ENCODE data around the gene PRKACG.
"Not testable (repeated sequence)": the region's sequence is repeated elsewhere in the genome, so short reads cannot be mapped to it uniquely, and the experiment has no call there.

PRKACG gene

DNA sequence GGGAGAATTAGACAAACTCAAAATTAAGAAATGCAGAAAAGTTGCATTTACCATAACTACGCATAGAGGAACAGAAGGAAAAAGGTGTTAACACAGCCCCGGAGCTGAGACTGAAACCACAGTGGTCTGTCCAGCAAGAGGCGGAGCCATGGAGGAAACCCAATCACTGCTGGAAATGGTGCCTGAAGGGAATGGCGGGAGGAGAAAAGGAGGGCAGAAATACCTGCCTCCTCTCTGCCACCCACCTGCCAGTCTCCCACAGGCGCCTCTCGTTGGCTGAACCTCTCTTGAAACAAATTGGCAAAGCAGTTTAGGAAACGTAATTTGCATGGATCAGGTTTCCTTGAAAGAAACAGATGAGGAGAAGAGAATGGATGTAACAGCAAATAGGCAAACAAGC lies 9.7 kb upstream of the PRKACG start:
- no peak for DNase-seq

DNA sequence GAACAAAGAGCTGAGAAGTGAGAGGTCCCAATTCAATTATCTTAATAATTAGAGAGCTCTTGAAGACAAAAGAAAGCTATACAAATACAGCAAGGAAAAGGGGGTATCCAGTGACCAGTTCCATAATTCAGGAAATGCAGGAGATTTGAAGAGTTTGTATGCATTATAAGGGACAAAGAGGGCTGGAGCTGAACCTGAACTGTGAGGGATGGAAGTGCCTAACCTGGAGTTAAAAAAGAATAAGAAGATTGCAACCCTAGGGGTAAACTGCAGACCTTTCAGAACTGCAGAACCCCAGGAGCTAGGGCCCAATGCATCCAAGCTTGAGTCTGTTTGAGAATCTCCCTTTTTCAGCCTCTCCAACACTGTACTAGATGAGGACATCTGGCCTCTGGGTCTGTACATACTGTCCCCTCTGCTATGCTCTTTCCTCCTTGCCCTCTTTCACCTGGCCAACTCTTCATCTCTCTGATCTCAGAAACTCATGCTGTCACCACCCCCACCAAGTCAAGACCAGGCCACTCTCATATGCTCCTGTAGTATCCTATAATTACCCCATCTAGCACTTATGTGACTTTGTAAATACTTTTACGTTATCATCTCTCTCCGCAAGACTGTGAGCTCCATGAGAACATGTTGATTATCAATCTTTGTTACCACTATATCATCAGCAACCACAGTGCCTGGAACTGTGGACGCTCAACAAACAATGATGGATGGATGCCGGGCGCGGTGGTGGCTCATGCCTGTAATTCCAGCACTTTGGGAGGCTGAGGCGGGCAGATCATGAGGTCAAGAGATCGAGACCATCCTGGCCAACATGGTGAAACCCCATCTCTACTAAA lies 6.6 kb upstream of the PRKACG start:
- no peak for DNase-seq

DNA sequence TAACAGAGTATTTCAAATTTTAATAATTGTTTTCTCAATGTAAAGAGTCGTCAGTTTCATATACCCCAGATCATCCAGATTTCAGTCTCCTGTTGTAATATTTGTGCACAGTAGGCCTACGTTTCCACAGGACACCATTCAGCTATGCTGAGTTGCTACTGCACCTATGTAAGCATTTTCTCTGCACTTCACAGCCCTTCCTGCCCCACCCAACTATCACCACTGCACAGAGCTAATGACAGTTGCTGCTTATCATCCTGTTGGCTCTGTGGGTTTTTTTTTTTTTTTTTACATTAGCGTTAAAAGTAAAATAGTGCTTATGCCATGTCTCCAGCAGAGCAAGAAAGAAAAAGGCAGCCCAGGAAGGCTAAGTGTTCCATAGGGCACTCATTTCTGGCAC lies 5.9 kb upstream of the PRKACG start:
- no peak for DNase-seq

DNA sequence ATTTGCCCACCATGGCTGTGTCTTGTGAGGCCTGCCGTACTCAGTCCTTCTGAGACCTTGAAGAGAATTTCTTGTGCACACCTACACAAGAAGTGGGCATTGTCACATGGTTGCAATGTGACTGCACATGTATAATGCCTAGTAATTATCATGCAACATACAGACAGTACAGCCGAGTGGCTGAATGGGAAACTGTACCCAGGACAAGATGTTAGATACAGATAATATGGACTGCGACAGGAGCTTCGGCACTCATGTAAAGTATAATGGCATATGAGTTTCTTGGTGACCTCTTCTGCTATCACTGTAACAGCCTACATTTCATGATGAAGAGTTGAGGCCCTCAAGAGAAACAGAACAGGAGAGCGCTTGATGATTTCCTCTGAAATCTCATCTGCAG lies 4.8 kb upstream of the PRKACG start:
- DNase-seq, result no peak

DNA sequence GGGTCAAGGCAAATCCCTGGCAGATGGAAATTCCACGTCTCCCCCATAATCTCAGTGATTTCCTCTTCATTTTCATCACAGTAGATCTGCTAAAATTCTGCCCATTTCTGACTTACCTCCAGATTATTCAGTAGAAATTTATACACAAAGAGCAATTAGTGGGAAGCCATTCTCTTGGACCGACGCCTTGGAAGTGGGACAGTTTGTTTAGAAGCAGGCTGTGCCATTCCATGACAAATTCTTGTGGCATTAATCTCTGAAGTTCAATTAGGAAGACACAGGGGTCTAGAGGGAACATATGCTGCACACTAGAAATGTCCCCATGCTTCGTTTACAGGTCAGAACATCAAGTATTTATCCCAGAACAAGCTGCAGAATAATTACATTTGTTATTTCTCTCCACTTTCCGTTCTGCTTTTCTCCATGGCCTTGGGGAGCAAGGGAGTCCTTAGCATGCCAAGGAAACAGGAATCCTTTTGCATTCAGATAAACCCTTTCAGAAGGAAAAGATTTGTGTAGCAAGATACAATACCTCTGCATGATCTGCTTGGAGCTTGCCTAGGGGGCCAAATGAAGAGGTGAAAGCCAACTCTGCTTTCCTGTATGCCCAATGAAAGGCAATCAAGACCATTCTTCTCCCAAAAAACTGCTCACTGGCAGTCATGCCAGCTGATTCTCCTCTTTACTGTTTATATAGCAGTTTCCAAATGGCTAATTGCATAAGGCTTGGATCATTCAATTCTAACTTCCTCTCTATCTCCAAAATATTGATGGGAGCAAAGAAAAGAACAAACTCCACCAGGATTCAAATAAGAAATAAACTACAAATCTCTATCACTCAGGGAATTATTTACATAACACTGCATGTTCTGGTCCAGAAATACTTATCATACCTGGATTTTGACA lies 2.5 kb upstream of the PRKACG start:
- DNase-seq, result no peak

DNA sequence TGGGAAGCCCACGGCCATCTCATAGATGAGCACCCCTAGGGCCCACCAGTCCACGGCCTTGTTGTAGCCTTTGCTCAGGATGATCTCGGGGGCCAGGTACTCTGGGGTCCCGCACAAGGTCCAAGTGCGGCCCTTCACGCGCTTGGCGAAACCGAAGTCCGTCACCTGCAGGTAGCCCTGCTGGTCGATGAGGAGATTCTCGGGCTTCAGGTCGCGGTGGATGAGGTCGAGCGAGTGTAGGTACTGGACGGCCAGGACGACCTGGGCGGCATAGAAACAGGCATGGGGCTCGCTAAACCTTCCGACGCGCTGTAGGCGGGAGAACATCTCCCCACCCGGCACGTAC lies 558 bp downstream of the PRKACG start:
- DNase-seq, result no peak

DNA sequence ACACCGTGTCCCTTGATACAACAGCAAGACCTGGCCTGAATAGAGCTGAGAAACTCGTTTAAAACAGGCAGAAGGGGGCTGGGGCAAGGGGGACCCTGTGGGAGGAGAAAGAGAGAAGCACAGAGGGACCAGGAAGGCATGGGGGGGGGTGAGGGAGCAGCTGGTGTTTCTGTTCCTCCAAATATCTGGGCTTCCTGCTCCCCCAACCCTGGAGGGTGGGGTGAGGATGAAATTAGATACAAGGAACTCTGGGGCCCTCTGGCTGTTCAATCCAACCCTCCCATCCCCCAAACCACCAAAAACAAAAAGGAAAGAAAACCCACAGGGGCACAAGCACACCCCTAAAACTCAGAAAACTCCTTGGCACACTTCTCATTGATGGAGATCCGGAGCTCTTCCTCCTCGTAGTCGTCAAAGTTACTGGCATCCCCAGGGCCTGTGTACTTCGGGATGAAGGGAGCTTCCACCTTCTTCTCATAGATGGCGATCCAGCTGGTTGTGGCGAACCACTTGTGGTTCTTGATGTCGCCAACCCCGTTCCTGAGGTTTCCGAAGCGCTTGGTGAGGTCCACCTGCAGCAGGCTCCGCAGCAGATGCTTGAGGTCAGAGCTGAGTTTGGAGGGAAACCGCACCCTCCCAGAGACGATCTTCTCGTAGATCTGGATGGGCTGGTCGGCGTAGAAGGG lies 1.1 kb downstream of the PRKACG start:
- DNase-seq, result no peak

DNA sequence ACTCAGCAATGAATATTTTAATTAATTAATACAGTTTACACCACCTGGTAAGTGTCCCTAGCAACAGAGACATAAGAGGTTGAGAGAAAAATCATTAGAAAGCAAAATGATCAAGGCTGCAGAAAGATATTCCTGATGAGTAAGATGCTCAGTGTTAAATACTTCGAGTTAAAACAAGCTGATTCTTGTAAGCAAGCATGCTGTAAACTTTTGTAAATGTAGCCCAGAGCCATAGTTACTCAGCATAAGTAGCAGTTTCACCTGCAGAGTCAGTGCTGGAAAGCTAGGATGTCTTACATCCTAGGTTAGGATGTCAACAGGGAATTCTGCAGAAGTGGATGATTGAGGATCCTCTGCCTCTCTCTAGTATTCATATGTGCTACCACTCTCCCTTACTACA lies 4.2 kb downstream of the PRKACG start:
- no peak for DNase-seq

DNA sequence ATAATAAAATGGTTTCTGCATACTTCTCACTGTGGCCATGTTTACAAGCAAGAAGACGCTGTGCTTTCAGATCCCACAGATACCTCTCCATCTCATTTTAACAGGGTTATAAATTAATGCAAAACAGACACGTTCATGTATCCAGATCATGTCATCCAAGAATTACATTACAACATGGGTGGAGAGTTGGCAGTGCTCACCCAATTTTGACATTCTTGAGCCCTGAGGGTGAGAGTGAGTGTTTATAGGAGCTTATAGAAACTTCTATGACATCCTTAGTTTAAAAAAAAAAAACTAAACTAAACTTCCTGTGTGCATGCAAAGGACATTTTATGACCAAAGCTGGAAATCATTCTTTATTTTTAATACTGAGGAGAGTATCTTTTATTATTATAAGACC lies 9.1 kb downstream of the PRKACG start:
- DNase-seq, result no peak

DNA sequence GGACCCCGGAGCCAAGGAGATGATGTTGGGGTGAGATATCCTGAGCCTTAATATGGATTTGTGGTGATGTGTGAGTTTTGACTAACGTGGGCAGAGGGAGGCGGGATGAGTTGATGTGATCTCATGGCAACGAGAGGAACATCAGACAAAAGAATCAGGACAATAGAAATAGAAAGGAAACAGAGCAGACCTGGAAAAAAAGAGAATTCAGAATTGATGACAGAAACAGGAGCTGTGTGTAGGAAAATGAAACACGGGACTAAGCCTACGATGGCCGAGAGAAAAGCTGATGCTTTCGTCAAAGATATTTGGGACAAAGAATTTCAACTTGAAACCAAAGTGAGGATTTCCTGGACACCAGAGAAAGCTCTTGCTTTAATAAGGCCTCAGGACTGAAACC lies 10.9 kb downstream of the PRKACG start:
- DNase-seq, result no peak

DNA sequence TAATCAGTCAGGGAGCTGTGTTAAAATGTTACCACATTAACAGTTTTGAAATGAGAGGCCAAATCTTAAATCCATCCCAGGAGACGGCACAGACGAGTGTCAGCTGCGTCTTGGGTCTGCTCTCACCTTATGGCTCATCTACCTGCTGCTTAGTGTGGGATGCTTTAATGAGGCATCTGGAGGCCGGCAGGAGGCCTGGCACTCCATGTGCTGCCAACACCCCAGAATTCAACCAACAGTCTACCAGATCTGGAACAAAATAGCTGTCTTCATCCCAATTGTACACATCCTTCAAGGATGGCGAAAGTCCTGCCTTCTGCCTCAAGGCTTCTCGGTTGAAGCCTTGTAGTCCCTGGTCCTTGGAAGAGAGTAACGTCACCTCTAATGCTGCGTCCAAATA lies 12.0 kb downstream of the PRKACG start:
- no peak for DNase-seq

DNA sequence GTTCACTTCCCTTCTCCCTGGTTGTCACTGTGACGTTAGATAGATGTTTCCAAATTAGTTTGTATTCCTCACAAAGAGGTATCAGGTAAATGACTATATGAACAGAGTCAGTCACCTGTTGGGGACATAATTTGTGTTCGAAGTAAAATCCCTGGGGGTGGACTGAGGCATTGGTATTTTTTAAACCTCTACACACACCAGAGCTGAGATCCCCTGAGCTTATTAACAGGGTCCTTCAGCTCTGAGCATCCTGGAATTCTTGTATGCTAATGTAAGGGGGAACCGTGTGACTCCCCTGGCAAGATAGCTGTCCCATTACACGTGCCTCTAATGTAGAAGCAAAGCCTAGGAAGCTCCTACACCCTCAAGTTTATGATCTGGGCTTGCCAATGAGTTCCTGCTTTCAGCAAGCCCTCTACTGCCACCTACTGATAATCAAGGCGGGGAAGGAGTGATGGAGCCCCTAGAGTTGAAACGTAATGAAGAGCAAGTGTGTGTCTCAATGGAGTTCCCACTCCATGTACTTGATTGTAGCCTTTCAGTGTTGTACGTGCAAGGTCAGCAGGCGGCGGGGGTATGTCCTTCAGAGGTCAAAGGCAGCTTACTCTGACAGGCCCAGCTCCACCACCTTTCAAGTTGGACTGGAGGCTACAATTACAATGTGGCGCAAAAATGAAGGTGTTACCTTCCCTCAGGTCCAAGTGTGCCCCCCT lies 14.4 kb downstream of the PRKACG start:
- DNase-seq, result peak; percentile 87

DNA sequence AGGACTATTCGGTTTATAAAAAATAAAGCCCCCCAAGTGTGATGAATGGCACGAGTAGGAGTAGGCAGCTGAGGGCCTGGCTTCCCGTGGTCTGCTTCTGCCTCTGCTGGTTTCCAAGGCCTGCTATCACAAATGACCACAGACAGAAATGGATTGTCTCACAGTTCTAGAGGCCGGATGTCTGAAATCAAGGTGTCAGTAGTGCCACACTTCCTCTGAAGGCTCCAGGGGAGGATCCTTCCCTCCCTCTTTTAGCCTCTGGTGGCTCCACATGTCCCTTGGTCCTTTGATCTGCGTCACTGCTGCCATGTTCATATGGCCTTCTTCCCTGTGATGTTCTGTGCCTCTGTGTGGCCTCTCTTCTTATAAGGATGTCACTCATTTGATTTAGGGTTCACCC lies 15.1 kb downstream of the PRKACG start:
- no peak for DNase-seq

DNA sequence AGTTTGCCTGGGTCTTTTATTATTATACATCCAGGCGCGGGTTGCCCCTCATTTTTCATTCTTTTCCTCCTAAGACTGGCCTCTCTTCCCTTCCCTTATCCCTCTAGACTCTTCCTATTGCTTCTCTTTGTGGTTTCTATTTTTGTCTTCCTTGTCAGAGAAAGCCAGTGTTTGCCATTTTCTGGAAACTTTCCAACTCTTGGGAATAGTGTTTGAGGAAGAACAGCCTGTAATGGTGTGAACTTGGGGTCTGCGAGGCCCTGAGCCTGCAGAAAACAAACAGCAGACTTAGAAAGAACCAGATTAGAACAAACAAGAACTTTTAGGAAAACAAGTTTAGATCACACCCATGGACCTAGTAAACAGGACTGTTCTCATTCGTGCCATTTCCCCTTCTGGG lies 15.5 kb downstream of the PRKACG start:
- DNase-seq, result no peak

DNA sequence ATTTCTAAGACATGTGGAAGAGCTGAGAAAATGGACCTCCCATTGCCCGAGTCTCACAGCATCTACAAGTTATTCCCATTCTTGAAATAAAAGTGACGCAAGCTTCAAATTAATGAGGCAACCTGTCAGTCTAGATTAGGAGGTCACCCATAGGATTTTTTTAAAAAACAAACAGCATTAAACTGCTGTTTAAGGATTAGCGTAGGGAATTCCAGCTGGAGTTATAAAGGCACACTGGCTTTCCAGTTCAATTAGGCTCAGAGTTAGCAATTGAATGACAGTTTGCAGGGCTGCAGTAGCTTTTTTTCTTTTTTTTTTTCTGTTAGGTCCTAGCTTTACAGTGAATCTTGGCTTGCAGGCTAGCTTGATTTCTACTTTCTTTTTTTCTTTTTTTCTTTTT lies 16.2 kb downstream of the PRKACG start:
- DNase-seq, result peak; percentile 91

DNA sequence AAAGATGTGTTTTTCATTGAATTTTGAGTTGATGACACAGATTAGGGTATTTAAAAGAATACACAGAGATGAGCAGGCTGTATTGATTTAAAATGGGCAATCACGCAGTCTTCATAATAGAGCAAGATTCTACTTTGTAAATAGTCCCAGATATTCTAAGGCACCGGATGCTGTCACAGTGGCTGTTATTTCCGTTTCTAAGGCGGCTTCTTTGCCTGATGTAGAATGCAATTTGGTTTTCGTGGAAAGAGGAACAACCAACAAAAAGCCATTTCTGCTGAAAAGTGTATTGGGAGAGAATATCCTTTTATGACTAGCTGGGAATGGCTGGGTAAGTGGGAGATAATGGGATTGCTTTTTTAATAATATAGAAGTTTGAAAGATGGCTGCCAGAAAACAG lies 17.5 kb downstream of the PRKACG start:
- peak; percentile 70 for DNase-seq

DNA sequence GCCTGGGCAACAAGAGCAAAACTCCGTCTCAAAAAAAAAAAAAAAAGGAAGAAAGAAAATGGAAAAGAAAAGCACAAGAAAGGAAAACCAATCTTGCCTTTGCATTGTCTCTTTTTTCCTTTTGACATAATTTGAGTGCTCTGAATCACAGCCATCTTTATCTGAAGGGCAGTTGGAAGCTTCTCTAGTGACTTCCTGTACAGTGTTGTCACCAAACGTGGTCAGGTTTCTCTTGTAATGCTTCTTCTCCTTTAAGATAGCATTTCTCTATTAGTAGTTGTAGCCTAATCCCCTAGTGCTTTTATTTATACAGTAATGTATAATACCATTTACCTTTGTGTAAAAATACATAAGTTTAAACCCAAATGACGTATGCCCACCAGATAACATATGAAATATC lies 18.1 kb downstream of the PRKACG start:
- DNase-seq, result no peak

DNA sequence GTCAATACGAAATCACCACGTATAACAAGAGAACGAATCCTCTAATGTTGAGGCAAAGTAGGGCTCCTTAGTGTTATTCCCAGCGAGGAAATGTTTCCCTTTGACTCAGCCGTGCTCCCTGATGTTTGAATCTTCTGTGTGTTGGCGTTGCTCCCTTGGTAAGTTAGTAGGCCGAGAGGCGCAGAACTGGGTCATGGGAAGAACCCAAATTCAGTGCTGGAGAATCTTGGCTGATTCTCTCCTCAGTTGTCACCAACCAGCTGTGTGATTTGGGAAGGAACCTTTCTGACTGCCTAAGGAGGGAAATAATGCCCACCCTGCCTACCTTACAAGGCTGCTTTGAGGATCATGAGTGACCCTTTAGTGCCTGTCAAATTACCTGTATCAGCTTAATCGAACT lies 22.5 kb downstream of the PRKACG start:
- no peak for DNase-seq

DNA sequence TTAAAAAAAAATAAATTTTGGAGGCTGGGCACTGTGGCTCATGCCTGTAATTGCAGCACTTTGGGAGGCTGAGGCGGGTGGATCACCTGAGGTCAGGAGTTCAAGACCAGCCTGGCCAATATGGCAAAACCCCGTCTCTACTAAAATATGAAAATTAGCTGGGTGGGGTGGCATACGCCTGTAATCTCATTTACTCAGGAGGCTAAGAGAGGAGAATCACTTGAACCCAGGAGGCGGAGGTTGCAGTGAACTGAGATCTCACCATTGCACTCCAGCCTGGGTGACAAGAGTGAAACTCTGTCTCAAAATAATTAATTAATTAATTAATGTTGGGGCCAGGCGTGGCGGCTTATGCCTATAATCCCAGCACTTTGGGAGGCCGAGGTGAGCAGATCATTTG lies 27.0 kb downstream of the PRKACG start:
- not testable (repeated sequence) for DNase-seq

DNA sequence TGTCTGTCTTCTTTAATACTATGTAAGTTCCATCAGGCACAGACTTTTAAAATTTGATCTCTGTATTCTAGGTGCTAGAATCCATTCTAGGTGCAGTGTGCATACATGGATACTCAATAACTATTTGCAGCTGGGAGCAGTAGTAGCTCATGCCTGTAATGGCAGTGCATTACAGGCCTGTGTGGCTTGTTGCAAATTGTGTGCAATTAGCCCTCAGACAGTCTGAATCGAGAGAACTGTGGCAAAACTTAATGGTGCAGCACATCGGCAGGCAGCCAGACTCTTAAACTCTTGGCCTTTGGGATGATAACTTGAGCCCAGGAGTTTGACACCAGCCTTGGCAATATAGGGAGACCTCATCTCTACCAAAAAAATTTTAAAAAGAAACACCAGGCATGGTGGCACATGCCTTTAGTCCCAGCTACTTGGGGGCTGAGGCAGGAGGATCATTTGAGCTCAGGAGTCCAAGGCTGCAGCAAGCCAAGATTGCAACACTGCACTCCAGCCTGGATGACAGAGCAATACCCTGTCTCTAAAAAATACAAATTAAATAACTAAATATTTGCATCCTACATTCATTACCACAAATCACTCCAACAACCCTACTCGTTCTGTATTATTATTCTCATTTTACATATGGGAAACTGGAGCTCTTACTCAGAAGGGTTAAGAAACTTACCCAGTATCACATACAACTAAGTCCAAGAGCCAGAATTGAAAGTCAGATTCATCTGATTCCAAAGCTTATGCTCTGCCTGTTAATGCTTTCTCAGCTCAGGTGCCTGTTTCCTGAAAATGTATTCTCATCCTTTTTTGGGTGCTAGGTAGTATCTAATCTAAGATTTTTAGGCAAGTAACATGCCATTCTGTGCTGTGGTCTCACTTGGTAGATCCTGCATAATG lies 30.1 kb downstream of the PRKACG start:
- DNase-seq, result no peak

DNA sequence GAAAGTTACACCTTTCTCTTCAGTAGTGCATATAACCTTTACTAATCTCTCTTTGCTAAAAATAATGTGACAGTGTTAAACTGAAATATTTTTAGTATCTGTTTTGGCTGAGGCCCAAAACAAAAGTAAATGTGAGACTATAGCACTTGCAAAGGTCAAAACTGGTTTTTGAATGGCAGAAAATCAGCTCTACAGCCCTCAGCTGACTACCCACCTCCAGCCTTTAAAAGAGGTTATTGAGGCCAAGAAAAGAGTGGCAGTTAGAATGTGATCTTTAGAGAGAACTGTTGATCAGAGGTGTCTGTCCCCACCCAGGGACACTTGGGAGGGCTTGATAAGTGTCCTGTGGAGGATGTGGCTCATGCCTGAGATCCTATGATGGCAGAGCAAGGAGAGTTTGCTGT lies 30.9 kb downstream of the PRKACG start:
- DNase-seq, result no peak

DNA sequence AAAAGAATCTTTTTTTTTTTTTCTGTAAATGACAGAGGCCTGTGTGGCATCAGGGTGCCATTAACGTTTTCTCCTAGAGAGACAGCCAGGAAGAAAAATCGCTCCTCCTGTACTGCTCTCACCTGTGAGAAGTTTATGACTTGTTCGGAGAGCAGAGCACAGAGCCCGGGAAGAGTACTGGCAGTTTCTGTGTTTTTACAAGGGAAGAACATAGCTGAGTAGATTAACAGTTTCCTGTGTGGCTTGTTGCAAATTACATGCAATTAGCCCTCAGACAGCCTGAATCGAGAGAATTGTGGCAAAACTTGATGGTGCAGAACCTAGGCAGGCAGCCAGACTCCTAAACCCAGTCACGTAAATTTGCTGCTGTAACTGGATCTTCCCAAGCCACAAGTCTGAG lies 32.1 kb downstream of the PRKACG start:
- no peak for DNase-seq

Measured in NCI-H82 (cell line).